ENCODE measurements around the gene FHIT.

The FHIT gene

GRCh38 chr3:60198179-60198720 is 1053.0 kb downstream of the FHIT start:
- no peak for DNase-seq
- H3K36me3 Mint-ChIP-seq (ENCODE audit: low read depth): no peaks in the 10 kb centered on the region

GRCh38 chr3:60192297-60193114 is 1058.7 kb downstream of the FHIT start:
- peaks cover 8% of the 10 kb centered on the region for H3K4me1 Mint-ChIP-seq
- no peaks in the 10 kb centered on the region for H3K36me3 Mint-ChIP-seq (ENCODE audit: low read depth)
- peaks cover 2% of the 10 kb centered on the region for H3K27me3 Mint-ChIP-seq (ENCODE audit: low read depth, poor library complexity)
- peaks cover 11% of the 10 kb centered on the region for H3K9me3 Mint-ChIP-seq
- no peak for TF ChIP-seq CTCF (IDR thresholded peaks at IDR 0.05)
- no peak for DNase-seq
- no peak overlapping the region for H3K4me3 Mint-ChIP-seq
- H3K27ac Mint-ChIP-seq: no peak overlapping the region

More at GRCh38 chr3:60198179-60198720, 1053.0 kb downstream of the FHIT start:
- no peak overlapping the region for H3K4me3 Mint-ChIP-seq
- H3K9me3 Mint-ChIP-seq: peaks cover 7% of the 10 kb centered on the region
- H3K4me1 Mint-ChIP-seq: peaks cover 13% of the 10 kb centered on the region
- TF ChIP-seq CTCF (IDR thresholded peaks at IDR 0.05): no peak
- peaks cover 2% of the 10 kb centered on the region for H3K27me3 Mint-ChIP-seq (ENCODE audit: low read depth, poor library complexity)
- no peak overlapping the region for H3K27ac Mint-ChIP-seq

GRCh38 chr3:60190073-60190472 is 1061.2 kb downstream of the FHIT start:
- no peak overlapping the region for H3K27ac Mint-ChIP-seq
- peaks cover 11% of the 10 kb centered on the region for H3K9me3 Mint-ChIP-seq
- H3K4me3 Mint-ChIP-seq: no peak overlapping the region
- DNase-seq: no peak
- H3K36me3 Mint-ChIP-seq (ENCODE audit: low read depth): no peaks in the 10 kb centered on the region
- H3K4me1 Mint-ChIP-seq: peaks cover 8% of the 10 kb centered on the region
- no peak for TF ChIP-seq CTCF (IDR thresholded peaks at IDR 0.05)
- no peaks in the 10 kb centered on the region for H3K27me3 Mint-ChIP-seq (ENCODE audit: low read depth, poor library complexity)

- no peak for DNase-seq
- TF ChIP-seq CTCF (IDR thresholded peaks at IDR 0.05): no peak
- H3K27ac Mint-ChIP-seq: no peak overlapping the region
Observed at GRCh38 chr3:60189304-60189703, 1061.9 kb downstream of the FHIT start.

GRCh38 chr3:60188803-60189202 is 1062.4 kb downstream of the FHIT start:
- no peak for TF ChIP-seq CTCF (IDR thresholded peaks at IDR 0.05)
- H3K27me3 Mint-ChIP-seq (ENCODE audit: low read depth, poor library complexity): peaks cover 4% of the 10 kb centered on the region
- no peaks in the 10 kb centered on the region for H3K36me3 Mint-ChIP-seq (ENCODE audit: low read depth)
- H3K27ac Mint-ChIP-seq: no peak overlapping the region
- peaks cover 8% of the 10 kb centered on the region for H3K4me1 Mint-ChIP-seq
- DNase-seq: no peak
- H3K9me3 Mint-ChIP-seq: peaks cover 8% of the 10 kb centered on the region
- H3K4me3 Mint-ChIP-seq: no peak overlapping the region

More at GRCh38 chr3:60189304-60189703, 1061.9 kb downstream of the FHIT start:
- H3K9me3 Mint-ChIP-seq: peaks cover 11% of the 10 kb centered on the region
- no peaks in the 10 kb centered on the region for H3K36me3 Mint-ChIP-seq (ENCODE audit: low read depth)
- H3K4me1 Mint-ChIP-seq: peaks cover 8% of the 10 kb centered on the region
- H3K4me3 Mint-ChIP-seq: no peak overlapping the region
- peaks cover 4% of the 10 kb centered on the region for H3K27me3 Mint-ChIP-seq (ENCODE audit: low read depth, poor library complexity)
